Right ventricle myocardium superior (tissue), 1 donor: ENCODE measurements around the gene GYPA. TPM values are rescaled to one million over a fixed set of nuclear protein-coding genes. Genes with fewer than 3 reads are reported as not detected.
"Not testable (repeated sequence)": the region's sequence is repeated elsewhere in the genome, so short reads cannot be mapped to it uniquely, and the experiment has no call there.

Source experiments
- ATAC-seq: fragments of 200-7000 bp; cut with Tn5 transposase; one replicate; pipeline ENCODE4 v1.9.1; 2020; ENCODE audit warnings: mild to moderate bottlenecking; ENCODE audit not compliant: poor library complexity
- DNase-seq: peaks from one replicate; pipeline ENCODE4 v3.0.0-alpha.2; 2020
- intact Hi-C: fragments of 100-400 bp; cut with DNase I; formaldehyde crosslinking; loops from one replicate; pipeline ENCODE4 v1.11.2; 2022
- total RNA-seq: library from RNA; stranded (reverse); fragmentation: NEBNext Ultra II Directional; extraction: Animal tissue kit (Norgen Biotek cat#: 25700); gene quantifications from one replicate; pipeline ENCODE4 v1.2.1, GENCODE V29; 2021
- donor health status: DM: no; HTN: yes; CAD: no; lungs with severe emphysema.

Gene GYPA
- total RNA-seq, 1 donor from 2014 or later, result not detected

DNA sequence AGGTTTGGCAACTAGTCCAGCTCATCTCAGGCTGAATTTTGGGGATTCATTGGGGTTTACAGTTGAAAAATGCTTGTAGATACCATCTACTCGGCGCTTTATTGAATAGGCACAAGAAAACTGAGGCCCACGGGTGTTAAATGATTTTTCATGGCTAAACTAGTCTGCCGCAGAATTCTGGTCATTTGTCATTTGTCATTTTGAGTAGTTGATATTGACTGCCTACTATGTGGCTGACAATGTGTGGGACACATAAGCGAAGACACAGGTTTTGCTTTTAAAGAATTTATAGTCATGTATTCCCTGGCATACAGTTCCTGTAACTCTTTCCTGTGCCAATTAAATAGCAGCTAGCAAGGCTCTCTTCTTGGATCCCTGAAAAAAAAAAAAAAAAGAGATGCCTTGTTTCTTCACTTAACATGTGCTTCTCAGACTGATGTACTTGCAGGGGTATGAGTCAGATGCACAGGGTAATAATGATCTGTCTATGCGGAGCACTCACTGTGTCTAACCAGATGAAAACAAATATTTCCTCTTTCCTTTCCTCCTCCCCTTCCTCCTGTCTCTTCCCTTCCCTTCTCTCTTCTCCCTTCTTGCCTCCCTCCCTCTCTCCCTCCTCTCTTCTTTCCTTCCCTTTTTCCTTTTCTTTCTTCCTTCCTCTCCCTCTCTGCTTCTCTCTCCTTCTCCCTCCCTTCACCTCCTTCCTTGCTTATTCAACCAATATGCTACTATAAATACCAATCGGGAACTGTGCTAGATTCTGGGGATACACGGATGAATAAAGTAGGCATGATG lies 3.2 kb downstream of the GYPA start:
- intact Hi-C loops, ATAC-seq, DNase-seq: not testable (repeated sequence)

DNA sequence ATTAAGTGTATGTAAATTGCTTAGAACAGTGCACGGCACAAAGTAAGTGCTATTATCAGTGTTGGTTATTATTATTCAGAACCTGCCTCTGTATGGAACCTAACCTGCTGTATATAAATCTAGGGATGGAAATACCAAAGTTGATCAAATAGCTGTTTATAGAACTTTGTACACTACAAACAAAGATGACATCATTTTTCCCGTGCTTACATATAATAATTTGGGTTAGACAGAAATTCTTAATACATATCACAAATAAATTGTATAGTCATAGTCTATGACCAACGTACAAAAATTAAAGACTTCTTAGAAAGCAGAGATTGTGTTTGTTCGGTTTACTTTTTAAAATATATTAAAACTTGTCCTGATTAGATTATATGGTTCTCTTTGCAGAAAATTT lies 4.3 kb downstream of the GYPA start:
- DNase-seq, intact Hi-C loops, ATAC-seq: not testable (repeated sequence)

DNA sequence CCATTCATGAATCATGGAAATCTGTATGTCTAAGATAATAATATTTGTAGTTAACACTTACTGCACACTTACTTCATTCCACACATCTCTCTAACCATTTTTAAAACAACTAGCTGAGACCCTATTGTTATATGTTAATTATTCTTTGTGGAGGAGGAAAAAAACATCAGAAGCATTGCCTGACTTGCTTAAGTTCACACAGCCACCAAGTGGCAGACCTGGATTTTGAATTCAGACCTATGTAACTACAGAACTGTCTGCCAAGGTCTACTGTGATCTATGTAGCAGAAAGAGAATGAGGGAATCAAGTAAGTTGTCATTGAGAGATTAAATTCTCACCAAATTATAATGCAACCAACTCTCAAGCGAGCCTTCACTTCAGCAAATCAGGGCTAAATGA lies 10.4 kb downstream of the GYPA start:
- ATAC-seq, intact Hi-C loops, DNase-seq: not testable (repeated sequence)

DNA sequence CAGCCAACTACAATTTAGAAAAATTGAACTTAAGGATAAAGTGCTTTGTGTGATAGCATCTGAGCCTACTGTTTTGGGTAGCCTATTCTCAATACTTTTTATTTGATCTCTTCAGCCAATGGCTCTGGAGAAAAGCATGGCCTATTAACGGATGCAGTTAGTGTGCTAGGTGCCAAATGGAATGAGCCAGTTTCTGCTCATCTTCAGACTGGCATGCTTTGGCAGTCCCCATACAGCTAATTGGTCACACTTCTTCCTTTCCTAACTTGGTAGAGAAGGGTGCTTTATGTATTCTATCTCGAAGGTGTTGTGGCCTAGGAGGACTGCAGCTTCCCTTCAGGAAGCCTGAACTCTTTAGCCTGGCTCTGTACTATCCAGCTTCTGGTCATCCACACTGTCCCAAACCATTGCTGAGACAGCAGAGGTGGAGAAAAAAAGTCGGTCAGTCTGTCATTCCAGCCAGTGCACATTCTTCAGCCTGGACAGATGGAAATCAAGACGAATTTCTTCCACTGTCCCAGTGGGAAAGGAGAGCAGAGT lies 11.1 kb downstream of the GYPA start:
- intact Hi-C loops, DNase-seq, ATAC-seq: not testable (repeated sequence)

DNA sequence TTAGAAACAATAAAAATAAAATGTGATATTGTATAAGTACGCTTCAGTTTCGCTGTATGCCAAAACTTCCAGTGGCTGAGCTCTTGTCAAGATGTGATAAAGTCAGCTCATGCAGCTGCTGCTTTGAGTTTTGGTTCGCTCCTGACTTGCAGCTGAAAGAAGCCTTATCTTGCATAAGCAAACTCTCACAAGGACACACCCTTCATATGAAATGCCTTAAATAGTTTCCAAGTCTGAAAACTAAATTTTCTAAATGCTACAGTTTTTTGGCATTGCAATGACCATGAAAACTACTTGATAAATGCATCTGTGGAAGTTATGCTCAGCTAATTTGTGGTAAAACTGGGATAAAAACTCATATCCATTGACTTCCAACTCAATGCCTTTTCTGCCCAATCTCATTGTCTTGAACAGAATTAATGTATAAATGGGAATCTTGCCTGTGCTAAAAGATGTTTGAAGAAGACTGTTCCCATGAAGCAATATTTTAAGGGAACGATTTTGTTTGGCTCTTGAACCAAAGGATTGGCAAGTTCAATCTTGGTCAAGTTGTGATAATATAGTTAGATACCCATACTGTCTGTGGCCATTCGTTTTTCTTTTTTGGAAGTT lies 11.7 kb downstream of the GYPA start:
- DNase-seq, intact Hi-C loops, ATAC-seq: not testable (repeated sequence)

DNA sequence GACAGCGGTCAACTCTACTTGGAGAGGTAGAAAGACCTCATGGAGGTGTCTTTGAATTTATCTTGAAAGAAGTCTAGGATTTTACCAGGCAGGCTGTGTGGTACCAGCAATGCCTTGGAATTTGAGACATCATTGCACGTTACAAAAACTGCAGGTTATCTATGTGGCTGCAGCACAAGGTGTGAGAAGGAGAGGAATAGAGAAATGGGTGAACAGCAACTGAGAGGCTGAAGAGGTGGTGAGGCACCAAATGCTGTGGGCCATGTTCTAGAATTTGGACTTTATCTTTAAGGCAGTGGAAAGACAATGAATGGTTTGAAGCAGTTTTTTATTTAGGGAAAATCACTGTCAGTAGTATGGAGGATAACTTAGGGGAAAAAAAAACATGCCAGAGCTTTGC lies 15.4 kb downstream of the GYPA start:
- ATAC-seq, DNase-seq, intact Hi-C loops: not testable (repeated sequence)

DNA sequence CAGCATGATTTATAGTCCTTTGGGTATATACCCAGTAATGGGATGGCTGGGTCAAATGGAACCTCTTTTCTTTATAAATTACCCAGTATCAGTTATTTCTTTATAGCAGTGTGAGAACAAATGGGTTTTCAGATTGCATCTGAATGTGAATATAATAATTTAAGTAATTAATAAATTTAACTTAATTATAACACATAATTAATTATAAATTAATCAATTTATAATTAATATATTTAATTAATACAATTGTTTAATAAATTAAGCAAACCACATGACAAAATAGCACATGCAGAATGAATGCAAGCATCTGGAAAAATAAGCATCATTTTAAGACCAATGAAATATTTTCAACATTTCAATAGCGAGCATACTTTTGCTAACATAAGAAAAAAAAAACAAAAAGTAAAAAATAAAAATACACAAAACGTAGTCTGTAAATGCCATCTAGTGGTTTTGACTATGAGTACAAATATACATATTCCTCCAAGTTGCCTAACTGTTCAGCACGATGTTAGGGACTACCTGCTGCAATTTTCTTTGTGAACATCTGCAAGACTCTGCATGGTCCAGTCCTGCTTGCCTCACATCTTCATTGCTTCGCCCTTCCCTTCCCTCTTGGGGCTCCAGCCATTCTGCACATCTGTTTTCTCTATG lies 16.4 kb downstream of the GYPA start:
- ATAC-seq, intact Hi-C loops, DNase-seq: not testable (repeated sequence)

DNA sequence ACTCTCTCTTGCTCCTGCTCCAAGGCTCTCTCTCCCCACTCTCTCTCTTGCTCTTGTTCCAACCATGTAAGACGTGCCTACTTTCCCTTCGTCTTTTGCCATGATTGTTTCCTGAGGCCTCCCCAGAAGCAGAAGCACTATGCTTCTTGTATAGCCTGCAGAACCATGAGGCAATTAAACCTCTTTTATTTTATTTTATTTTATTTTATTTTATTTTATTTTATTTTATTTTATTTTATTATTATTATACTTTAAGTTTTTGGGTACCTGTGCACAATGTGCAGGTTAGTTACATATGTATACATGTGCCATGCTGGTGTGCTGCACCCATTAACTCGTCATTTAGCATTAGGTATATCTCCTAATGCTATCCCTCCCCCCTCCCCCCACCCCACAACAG lies 17.2 kb downstream of the GYPA start:
- ATAC-seq, DNase-seq, intact Hi-C loops: not testable (repeated sequence)

DNA sequence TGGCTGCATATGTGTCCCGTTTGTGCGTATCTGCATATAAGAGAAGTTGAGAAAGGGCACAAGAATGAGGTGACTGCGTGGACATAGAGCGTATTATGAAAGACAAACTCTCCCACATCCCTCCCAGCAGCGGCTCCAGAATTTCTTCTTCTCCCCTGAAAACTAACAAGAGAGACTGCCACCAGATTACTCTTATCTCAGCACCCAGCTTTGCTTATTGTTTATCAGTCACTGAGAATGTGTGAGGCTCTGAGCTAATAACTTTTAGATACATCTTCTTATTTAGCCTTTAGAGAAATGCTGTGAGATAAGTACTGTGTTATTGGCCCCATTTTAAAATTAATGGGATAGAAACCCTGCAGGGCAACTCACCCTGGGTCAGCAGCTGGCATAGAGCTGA lies 20.8 kb downstream of the GYPA start:
- intact Hi-C loops, ATAC-seq, DNase-seq: not testable (repeated sequence)

DNA sequence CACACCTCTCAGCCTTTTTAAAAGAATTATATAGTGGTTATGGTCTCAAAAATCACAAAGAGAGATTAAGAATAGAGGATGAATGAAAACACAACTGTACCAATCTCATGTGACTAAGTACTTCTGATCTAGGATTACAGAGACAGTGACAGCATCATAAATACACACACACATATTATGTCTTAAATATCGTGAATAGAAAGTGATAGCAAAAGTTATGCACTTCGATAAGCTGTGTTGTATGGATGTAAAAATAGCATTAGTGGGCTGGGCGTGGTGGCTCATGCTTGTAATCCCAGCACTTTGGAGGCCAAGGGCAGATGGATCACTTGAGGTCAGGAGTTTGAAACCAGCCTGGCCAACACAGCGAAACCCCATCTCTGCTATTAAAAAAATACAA lies 25.0 kb downstream of the GYPA start:
- DNase-seq (no peak), ATAC-seq (no peak)
- intact Hi-C loops, result no loop called here

DNA sequence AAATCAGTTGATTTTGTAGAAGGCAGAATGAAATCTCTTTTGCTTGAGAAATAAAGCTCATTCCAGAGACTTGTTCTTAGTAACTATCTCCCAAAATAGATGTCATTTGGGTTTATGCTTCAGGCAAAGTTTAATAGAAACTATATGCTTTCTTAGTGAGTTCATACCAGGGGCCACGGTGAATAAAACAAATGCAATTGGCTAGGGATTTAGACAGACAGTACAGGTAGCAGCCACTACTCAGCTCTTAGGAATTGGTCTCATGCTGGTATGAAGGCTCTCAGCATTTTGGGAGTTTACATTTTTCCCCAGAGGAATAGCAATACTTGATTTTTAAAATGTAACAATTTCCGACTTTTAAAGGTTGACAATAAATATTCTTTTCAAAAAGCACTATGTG lies 27.0 kb downstream of the GYPA start:
- DNase-seq (no peak), ATAC-seq (no peak)
- intact Hi-C loops, result no loop called here

DNA sequence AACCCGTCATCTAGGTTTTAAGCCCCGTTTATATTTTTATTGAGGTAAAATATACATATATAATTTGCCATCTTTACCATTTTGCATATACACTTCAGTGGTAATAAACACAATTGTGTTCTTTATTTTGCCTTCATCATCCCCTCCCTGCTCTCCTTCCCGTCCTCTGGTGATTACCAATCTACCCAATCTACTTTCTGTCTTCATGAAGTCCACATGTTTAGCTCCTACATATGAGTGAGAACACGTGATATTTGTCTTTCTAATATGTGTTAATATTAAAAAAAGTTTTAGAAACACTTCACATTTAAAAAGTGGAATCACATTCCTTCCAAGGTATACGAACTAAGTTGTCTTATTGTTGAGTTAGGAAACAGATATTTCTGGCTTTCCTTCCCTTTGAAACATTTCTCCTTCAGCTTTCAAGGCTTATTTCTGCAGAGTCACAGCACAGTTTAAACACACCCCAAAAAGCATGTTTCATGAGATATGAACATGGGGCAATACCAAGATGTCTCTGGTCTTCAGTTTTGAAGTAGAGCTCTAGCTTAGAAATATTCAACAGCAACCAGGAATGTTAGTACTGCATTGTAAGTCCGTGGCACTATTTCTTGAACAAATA lies 35.9 kb downstream of the GYPA start:
- intact Hi-C loops, result no loop called here
- ATAC-seq (no peak), DNase-seq (no peak)

DNA sequence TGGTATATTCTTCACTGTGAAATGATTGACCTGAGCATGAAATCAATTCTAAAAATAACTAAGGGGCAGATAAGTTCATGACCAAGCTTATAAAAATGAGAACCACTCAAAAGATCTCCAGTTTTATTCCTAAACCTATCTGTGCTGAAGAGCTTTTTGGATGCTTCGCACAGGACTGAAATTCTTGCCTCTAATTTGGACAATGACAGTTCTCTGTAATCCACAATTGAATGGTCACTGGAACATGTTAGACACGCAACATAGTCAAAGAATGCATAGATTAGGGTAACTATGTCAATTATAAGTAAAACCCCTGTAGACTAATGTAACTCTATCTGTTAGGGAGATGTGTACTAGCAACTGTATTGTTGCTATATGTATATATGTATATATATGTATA lies 42.7 kb downstream of the GYPA start:
- DNase-seq, ATAC-seq, intact Hi-C loops: not testable (repeated sequence)

DNA sequence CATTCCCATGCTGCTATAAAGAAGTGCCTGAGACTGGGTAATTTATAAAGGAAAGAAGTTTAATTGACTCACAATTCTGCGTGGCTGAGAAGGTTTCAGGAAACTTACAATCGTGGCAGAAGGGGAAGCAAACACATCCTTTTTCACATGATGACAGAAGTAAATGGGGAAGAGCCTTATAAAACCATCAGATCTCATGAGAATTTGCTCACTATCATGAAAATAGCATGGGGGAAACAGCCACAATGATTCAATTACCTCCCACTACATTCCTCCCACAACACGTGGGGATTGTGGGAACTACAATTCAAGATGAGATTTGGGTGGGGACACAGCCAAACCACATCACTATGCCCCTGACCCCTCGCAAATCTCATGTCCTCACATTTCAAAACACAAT lies 46.5 kb downstream of the GYPA start:
- DNase-seq, intact Hi-C loops, ATAC-seq: not testable (repeated sequence)

DNA sequence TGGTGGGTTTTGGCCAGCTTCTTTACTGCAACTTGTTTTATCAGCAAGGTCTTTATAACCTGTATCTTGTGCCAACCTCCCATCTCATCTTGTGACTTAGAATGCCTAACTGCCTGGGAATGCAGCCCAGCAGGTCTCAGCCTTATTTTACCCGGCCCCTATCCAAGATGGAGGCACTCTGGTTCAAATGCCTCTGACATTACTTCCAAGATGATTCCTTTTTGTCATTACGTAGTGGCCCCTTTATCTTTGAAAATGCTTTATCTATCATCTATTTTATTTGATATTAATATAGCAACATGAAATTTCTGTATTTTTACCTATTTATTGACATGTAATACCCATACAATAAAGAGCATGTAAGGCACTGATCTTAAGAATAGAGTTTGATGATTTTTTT lies 49.3 kb downstream of the GYPA start:
- ATAC-seq, intact Hi-C loops, DNase-seq: not testable (repeated sequence)

DNA sequence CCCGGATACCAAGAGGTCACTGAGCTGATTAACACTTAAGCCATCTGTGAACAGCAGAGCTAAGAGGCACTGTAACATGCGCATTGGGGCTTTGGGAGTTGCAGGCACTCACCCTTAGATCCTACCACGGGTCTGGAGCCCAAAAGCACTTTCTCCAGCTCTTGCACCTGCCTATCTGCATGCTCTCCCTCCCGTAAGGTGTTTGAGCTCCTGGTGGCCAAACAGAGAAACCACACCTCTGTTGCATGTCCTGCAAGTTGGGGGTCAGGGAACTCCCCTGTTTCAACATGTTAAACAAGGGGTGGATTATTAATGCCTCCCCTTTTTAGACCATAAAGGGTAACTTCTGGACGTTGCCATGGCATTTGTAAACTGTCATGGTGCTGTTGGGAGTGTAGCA lies 49.8 kb downstream of the GYPA start:
- intact Hi-C loops, result no loop called here
- DNase-seq, result no peak
- no peak for ATAC-seq

DNA sequence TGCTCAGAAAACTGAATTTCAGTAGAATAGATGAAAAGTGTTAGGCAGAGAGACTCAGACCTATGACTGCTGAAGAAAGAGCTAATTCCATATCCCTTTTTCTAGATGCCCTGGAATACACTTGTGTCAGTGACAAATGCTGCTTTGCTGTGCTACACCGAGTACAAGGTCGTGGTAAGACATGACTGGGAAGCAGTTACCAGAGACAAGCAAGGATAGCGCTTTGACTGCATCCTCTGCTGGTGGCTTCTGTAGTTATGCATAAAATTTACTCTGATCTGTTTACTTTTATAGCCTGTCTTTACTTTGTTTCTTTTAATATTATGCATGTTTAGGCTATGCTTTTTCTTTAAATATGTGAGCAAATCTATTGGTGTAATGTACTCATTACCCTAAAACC lies 58.5 kb downstream of the GYPA start:
- ATAC-seq, intact Hi-C loops, DNase-seq: not testable (repeated sequence)

DNA sequence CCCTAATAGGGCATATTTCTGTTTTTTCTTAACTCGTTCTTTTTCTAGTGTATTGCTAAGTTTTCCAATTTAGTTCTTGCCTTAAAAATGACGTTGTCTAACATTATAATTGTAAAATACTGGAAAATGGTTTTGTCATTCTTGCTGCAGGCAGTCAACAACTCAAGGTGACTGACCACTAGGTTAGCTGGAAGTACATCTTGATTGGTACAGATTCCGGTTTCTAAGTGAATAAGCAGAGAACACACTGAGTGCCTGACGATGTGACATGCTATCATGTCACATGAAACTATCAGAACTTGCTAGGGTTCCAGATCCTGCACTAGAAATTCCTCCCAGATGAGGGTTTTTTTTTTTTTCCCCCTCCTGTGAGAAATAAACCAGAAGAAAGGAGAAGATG lies 60.4 kb downstream of the GYPA start:
- ATAC-seq, DNase-seq, intact Hi-C loops: not testable (repeated sequence)

DNA sequence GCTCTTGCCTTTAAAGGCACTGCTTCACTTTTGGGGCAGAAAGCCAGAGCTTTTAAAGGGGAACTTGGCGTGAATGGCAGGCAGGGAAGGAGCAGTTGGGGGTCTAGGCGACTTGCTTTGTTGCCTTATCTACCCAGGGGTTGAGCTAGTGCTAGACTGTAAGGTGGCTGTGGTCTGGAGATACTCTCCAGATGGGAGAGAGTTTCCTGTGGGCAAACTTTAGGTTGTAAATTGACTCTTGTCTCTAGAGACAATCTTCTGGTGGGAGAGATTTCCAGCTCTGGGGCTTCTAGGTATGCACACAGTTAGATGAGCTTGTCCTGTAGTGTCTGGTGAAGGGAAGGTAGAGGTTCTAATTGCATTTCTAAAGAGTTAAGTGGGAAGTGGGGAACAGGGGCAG lies 61.8 kb downstream of the GYPA start:
- intact Hi-C loops, DNase-seq, ATAC-seq: not testable (repeated sequence)
